ENCODE results near the gene METAP1D. TPM values are rescaled to one million over a fixed set of nuclear protein-coding genes. Genes with fewer than 3 reads are reported as not detected.

METAP1D gene
- total RNA-seq (2022; extraction: Qiagen RNA extraction): 2.5 to 3.3 TPM (median 2.9 TPM) in 5 replicates

DNA sequence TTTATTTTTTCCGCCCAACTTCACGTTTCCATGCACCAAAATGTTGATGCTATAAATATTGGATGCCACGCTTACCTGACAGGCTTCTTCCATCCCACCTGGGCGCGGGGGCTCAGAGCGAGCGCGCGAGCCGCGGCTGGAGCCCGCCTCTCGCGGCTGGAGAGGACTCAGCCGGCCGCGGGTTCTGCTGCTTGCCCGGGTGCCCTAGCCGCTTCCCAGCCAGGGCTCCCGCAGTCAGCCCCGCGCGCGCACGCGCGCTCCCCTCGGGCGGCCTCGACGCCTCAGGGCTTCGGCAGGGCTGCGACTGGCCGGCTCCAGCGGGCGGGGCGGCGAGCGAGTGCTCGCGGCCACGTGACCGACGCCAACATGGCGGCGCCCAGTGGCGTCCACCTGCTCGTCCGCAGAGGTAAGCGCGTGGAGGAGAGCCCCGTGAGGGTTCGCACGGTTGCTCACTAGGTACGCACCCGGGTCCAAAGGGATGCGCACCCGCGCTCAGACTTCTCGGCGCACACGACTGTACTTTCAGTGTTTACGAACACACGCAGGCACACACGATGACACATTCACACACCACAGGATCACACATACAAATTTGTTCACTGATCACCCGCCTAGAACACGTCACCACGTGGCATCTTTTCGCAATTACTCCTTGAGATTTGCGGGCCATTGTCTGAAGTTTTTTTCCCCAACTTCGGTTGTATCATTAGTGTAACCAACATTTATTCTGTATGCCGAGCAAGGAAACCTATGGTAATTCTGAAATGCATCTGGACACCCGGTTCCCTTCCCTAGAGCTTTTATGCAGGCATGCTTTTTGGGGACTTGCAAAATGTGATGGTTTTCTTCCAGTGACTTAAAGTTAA is at the start of gene METAP1D:
Gene METAP1D, plus strand, starts transcription at position 350 of the 866 bp plus-strand sequence. Its CDS starts 17 bp downstream, at position 367.

DNA sequence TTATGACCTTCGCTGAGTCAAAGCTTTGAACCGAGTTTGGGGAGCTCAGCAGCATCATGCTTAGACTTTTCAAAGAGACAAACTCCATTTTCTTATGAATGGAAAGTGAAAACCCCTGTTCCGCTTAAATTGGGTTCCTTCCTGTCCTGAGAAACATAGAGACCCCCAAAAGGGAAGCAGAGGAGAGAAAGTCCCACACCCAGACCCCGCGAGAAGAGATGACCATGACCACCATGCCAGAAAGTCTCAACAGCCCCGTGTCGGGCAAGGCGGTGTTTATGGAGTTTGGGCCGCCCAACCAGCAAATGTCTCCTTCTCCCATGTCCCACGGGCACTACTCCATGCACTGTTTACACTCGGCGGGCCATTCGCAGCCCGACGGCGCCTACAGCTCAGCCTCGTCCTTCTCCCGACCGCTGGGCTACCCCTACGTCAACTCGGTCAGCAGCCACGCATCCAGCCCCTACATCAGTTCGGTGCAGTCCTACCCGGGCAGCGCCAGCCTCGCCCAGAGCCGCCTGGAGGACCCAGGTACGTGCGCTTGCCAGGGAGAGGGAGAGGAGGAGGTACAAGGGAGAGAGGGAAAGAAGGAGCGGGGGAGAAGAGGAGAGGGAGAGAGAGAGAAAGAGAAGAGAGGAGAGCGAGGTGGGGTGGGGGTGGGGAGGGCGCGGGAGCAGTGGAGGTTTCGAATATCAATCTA is 85.9 kb downstream of the METAP1D start, which contains the start of gene DLX1:
Gene DLX1, plus strand, starts transcription at position 48 of the 700 bp plus-strand sequence. Its CDS starts 171 bp downstream, at position 219.

DNA sequence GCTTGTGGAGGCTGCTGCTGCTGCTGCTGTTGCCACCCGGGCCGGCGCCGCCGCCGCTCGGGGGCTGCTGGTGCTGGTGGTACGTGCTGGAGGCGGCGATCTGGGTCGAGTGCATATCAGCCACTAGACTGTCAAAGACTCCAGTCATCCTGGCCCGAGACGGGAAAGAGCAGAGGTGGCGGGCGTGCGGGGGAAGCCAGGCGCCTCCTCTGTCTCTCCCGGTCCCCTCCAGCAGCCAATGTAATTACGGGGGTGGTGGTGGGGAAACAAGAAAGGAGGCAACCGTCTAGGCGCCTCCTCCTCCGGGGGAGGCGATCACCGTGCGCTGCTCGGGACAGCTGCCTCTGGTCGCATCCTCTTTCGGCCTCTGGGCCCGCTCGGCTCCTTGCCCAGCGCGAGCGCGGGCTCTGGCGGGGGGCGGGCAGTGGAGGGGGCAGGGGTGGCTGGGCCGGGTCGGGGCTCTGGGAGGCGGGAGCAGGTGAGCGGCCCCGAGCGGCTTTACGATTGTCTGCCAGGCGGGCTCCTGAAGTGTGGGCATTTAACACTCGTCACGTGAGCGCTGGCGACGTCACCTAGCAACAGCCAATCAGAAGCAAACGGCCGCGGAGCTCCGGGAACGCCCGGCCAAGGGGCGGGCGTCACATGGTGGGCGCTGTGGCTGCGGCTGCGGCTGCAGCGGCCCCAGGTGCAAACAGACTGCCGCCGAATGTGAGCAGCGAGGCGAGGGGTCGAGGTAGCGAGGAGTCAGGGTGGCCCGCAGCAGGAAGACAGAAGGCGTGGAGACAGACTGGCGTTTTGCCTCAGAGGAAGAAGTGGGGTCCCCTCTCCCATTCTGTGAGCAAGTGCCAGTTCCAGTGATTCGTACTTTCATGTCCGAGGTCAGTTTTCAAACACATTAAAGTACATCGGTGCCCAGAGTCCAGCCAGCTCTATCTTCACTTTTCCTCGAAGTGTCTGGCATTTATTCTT is 102.9 kb downstream of the METAP1D start, which contains the start of gene DLX2:
Gene DLX2, minus strand, starts transcription at position 510 of the 969 bp plus-strand sequence. Its CDS starts 362 bp downstream, at position 148.

Other genes starting within 250 kb of the METAP1D start
- gene SLC25A12, start 105.7 kb upstream of the METAP1D start, total RNA-seq (2022; extraction: Qiagen RNA extraction): 13.3 to 14.8 TPM (median 14.1 TPM) in 5 replicates
- 66.7 to 90.0 TPM (median 67.7 TPM) in 5 replicates for gene HAT1, start 77.5 kb upstream of the METAP1D start, total RNA-seq (2022; extraction: Qiagen RNA extraction)
- gene DLX1, start 85.6 kb downstream of the METAP1D start, total RNA-seq (2022; extraction: Qiagen RNA extraction): 2.7 to 4.0 TPM (median 3.5 TPM) in 5 replicates
- gene DLX2, start 102.9 kb downstream of the METAP1D start, total RNA-seq (2022; extraction: Qiagen RNA extraction): 0.40 to 1.1 TPM (median 0.60 TPM) in 5 replicates

Data from A549 treated with CORT108297 at 1 μM for 4 hours (cell line).